Muscle of arm (tissue), 12 donors: Measurements from ENCODE around the gene PTPRN2. TPM values are rescaled to one million over a fixed set of nuclear protein-coding genes. Genes with fewer than 3 reads are reported as not detected.

Experiments used
- DNase-seq: peaks from one replicate; pipeline ENCODE4 v3.0.0-alpha.2; 2013
- polyA plus RNA-seq, 12 donors: library from polyadenylated mRNA; unstranded; fragments of 120-200 nt; gene quantifications; one replicate each; pipeline ENCODE4 v1.2.1, GENCODE V29; 2013; ENCODE audit not compliant: insufficient read length in 12 of 12

PTPRN2 gene
- polyA plus RNA-seq, 12 donors = 1.6 to 8.7 (median 2.3) TPM; not detected in 1

DNA sequence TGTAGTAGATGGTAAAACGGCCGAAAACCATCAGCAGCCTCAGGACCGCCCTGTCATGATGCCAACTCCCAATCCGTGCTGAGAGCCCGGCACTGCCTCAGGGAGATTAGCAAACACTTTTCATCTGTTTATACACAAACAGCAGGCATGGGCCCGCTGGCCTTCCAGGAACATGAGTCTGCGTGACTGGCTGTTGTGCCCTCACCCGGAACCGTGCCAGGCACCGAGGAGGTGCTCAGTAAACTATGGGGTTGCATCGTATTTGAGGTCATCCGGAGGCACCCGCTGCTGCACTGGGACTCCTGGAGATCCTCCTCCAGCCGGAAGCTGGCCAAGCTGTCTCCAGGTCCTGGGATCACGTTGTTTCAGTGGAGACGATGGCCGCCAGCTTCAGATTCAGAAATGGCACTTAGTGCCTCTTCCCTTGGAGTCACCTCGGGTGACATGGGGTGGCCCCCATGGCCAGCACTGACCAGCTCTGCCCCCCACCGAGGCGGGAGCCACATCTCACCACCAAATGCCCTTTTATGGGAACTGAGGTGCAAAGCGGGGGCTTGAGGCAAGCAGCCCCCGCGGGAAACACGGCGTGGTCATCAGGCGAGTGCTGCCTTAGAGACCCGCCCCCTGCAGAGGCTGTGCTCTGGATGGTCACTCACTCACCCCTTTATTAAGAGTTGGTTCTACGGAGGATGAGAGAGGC lies 585.9 kb downstream of the PTPRN2 start:
- DNase-seq = no peak

GRCh38 chr7:158001003-158001402 lies 586.6 kb downstream of the PTPRN2 start:
- DNase-seq = no peak

GRCh38 chr7:158000160-158000559 lies 587.5 kb downstream of the PTPRN2 start:
- DNase-seq = no peak

GRCh38 chr7:157998884-157999552 lies 588.6 kb downstream of the PTPRN2 start:
- no peak for DNase-seq

DNA sequence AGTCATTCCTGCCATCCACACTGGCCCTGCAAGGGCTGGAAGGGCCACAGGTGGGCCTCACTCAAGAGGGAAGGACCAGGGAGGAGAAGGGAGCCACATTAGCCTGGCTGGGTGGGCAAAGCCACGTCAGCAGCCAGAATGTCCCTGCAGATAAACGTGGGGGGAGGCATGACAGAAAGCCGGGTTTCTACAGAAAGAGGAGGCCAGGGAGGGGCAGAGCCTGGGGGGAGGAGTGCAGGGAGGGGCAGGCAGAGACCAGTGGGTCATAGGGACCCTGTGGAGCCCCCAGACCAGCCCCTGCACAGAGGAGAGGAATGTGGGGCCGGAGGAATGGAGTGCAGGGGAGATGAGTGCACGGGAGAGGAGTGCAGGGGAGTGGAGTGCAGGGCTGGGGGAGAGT lies 590.2 kb downstream of the PTPRN2 start:
- no peak for DNase-seq

DNA sequence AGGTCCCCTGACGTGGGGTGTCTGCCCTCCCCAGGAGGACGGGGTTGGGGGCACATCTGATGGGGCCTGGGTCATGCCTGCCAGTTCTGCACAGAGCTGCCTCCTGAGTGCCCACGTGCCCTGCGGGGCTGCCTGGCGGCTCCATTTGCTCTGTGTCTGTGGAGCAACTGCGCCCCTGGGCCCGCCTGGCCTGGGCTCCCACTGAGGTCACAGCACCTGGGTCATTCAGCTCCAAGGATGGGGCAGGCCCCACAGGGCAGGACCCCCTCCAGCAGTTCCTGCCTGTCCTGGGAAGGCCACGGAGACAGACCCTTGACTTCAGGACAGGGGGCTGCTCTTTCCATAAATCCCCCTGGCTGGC lies 590.6 kb downstream of the PTPRN2 start:
- no peak for DNase-seq

DNA sequence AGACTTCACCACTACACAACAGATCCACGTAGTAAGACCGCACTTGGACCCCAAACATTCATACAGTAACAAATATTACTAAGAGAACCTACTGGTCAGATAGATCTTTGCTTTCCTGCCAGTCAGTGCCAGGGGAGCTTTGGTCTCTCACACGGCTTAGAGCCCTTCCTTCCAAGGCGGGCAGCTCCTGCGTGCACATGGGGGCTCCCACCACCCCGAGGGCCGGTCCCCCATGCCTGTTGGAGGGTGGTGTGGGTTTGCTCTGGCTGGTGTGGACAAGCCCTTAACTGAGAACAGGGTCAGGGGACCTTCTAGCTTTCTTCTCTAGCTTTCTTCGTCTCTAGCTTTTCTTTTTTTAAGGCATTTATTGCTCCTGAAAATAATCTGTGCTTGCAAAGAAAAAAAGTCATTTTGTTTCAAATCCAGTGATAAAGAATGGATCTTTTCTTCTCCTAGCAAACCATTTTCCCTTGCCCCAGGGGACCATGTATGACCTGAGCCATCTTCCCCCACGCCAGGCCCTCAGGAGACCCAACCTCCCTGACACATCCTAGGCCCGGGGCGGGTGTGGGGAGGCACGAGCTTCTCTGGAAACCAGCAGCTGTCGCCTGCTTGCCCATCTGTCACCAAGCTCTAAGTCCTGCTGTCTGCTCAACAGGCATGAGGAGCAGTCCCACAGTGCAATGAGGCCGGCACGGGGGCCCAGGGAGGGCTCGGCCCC lies 591.1 kb downstream of the PTPRN2 start:
- no peak for DNase-seq

DNA sequence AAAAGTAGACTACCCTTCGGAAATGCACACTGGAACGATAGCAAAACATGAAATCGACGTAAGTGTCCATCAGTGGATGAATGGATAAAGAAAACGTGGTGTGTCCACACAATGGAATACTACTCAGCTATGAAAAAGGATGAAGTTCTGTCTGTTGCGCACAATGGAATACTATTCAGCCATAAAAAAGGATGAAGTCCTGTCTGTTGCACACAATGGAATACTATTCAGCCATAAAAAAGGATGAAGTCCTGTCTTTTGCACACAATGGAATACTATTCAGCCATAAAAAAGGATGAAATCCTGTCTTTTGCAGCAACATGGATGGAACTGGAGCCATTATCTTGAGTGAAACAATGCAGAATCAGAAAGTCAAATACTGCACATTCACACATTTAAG lies 591.8 kb downstream of the PTPRN2 start:
- no peak for DNase-seq

DNA sequence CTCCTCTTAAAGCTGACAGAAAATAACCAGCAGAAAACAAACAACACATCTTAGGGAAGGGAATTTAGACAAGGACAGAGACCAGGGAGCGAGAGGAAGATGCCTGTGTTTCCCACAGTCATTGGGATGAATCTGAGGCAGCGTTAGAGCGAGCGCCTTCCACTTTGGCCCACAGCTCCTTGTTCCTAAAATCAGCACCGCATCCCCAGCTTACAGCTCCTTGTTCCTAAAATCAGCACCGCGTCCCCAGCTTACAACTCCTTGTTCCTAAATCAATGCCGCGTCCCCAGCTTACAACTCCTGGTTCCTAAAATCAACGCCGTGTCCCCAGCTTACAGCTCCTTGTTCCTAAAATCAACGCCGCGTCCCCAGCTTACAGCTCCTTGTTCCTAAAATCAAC lies 593.3 kb downstream of the PTPRN2 start:
- no peak for DNase-seq

DNA sequence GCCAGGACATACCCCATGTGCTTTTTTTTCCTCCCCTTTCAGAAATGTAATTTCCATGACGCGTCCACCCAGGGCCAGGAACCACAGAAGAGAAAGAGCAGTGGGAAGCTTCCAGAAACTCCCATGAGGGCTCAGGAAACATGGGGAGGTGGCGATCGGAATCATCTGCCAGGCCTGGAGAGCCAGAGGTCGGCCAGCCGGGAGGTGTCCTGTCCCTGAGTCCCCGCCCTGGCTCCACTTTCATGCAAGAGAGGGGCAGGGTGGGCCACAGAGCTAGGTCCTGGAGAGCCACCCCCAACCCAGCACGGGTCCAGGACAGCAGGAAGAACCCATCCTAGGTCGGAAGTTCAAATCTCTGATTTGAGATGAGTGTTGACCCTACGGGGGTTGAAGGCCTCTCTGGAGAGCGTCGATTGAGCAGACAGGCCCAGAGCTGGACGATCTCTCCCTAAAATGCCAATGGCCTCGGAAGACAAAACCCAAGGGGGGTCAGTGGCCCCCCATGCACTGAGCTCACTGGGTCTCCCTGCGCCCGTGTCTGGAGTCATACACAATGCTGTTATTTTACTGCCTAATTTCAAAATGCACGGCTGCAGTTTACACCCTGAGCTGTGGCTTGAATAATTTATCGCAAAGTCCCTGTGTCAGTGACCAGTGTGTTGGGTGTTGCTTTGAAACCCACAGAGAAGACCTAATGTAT lies 594.1 kb downstream of the PTPRN2 start:
- DNase-seq = no peak

- no peak for DNase-seq
Measured at GRCh38 chr7:157992511-157993160, 595.0 kb downstream of the PTPRN2 start.

DNA sequence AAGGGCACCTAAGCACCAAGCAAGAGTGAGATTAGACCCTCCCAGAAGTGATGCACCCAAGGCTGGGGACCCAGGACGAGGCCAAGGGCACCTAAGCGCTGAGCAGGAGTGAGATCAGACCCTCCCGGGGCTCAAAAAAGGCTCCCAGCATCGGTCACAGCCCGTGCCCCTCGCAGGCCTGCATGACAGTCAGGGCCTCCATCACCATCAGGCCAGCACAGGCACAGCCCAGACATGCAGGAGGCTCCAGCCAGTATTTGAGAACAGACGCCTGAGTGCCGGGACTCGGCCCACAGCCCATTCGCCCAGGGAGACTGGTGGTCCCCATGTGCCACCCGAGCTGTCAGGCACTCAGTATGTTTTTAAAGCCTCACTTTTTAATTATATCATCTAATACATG lies 595.9 kb downstream of the PTPRN2 start:
- no peak for DNase-seq

GRCh38 chr7:157991351-157991750 lies 596.3 kb downstream of the PTPRN2 start:
- DNase-seq = no peak

GRCh38 chr7:157990881-157991250 lies 596.8 kb downstream of the PTPRN2 start:
- no peak for DNase-seq

GRCh38 chr7:157990226-157990880 lies 597.3 kb downstream of the PTPRN2 start:
- no peak for DNase-seq

DNA sequence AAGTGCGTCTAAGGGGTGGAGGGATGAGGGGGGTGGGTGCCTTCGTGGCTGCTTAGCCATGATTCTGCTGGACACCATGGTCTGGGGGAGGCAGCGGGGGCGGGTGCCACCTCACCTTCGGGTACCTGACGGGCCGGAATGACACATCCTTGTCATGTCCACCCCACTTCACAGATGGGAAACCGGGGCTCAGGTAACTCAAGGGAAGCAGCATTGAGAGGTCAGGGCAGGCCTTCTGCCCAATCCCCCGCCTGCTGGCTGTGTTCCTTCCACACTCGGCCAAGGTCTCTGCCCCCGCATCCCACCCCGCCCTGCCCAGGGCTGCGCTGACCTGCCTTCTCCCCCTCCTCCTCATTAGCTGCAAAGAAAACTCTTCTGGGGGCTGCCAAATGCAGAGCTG lies 598.0 kb downstream of the PTPRN2 start:
- no peak for DNase-seq

DNA sequence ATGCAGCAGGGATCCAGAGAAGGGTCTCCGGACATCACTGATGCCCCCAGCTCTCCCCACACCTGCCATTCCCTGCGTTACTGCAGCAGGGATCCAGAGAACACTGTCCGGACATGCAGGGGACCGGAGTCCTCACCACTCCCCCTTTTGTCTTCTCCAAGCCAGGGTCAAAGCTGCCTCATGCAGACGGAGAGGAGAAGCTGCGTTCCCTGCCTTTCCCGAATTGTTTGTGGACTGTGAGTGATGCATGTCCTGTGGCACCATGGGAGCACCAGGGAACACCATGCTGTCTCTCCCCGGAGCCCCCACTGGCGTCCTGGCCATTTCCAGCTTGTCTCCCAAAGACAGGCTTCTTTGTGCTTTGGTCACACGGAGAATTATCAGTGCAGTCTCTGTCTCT lies 599.7 kb downstream of the PTPRN2 start:
- no peak for DNase-seq

DNA sequence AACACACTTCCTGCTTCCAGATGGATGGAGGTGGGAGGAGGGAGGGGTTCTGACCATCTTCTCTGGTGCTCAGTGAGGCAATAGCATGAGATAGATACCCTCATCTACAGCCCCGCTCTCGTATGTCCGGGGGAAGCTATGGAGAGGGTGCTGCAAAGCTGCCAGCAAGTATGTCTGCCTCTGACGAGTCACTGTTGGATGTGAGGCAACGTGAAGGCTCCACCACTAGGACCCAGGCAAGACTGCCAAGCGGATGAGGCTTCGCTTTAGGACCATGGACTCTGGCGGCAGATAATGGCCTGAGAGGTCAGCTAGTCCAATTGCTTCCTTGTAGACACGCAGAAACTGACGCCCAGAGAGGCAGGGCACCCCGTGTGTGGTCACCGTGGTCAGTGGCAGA lies 601.6 kb downstream of the PTPRN2 start:
- no peak for DNase-seq

GRCh38 chr7:157985636-157986035 lies 602.0 kb downstream of the PTPRN2 start:
- no peak for DNase-seq

DNA sequence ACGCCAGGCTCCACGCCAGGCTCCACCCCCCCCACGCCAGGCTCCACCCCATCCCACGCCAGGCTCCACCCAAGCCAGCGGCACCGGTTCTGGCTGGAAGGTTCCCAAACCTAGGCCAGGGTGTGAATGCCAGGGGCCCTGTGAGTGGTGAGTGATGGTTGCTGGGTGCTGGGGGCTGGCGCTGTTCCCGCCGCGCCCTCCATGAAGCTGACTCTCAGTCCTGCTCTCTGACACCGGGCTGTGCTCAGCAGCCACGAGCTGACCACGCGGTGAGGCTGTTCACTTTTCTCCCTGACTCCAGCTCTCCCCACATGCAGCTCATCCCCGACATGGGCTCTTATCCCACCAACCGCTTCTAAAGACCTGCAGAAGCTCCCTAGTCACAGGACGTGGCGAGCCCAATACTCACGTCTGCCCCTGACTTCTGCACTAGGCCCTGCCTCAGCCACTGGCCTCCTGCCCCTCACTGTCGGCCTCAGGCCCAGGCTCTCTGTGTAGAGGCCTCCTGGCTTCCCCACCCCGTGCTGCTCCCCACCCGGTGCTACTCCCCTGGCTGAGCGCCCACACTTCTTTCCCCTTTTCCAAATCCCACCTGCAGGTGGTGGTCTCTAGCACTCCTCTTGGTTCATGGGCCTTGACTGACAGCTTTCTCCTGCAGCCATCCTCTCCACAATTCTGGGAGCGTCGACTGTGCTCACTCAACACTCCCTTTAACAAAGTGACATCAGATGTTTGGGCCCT lies 603.0 kb downstream of the PTPRN2 start:
- no peak for DNase-seq
